ENCODE results near the gene PIGK. TPM values are rescaled to one million over a fixed set of nuclear protein-coding genes. Genes with fewer than 3 reads are reported as not detected.
"Not testable (repeated sequence)": the region's sequence is repeated elsewhere in the genome, so short reads cannot be mapped to it uniquely, and the experiment has no call there.

The PIGK gene
- polyA plus RNA-seq, 4 donors = 2.7 to 23.9 (median 9.4) TPM

DNA sequence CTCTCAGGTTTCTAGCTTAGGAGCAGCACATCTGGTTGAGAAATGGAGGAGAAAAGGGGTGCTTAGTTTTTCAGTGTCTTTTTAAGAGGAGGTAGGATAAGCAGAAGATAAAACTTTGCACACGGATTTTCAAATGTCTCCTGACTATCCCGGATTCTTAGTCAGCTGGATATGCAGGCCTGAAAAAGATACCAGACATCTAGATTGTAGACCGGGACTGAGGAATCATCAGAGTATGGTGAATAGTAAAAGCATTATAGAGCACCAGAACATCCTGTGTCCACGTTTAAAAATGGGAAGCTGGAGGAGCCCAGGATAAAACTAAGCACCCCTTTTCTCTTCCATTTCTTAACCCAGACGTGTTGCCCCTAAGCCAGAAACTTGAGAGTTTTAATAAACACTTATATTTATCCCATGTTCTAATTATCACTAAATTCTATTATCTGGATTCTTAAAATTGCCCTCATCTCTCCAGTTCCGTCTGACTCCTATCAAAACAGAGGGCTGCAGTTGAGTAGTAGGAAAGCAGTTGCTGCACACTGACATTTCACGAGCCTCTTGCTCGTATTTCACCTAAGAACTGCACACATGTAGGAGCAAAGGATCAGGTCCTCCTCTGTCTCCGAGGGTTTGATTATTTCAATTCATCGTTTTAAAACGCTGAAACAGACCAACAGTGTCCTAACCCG, 609 bp downstream of the PIGK start:
- peaks cover 0 to 4% of the 10 kb centered on the region in 2 donors for H3K9me3 ChIP-seq (ENCODE audit: control insufficient read depth in 2 of 2, insufficient read depth in 1 of 2, low read depth in 1 of 2, low read length in 1 of 2)
- H3K27me3 ChIP-seq (ENCODE audit: control insufficient read depth in 3 of 3, insufficient read depth in 3 of 3, low read length in 3 of 3) = no peaks in the 10 kb centered on the region
- H3K4me3 ChIP-seq (ENCODE audit: low read depth in 1 of 3, low read length in 3 of 3) = peak overlapping the region; percentile 82 to 98 (median 87)
- WGBS, 3 donors = 3 to 8% (median 5%) methylated on average over 12 of the region's 12 CpGs
- H3K27ac ChIP-seq (ENCODE audit: low read depth in 1 of 3, low read length in 2 of 3) = peak overlapping the region; percentile 70 to 96 (median 87)
- peaks cover 0 to 4% (median 0%) of the 10 kb centered on the region in 3 donors for H3K4me1 ChIP-seq (ENCODE audit: control insufficient read depth in 3 of 3, insufficient read depth in 2 of 3, low read depth in 1 of 3, low read length in 2 of 3)
- no peak for FAIRE-seq
- H3K36me3 ChIP-seq (ENCODE audit: control insufficient read depth in 3 of 3, insufficient read depth in 2 of 3, low read depth in 1 of 3, low read length in 3 of 3) = no peaks in the 10 kb centered on the region
- peak in 1 of 2 donors; percentile 3 for DNase-seq

DNA sequence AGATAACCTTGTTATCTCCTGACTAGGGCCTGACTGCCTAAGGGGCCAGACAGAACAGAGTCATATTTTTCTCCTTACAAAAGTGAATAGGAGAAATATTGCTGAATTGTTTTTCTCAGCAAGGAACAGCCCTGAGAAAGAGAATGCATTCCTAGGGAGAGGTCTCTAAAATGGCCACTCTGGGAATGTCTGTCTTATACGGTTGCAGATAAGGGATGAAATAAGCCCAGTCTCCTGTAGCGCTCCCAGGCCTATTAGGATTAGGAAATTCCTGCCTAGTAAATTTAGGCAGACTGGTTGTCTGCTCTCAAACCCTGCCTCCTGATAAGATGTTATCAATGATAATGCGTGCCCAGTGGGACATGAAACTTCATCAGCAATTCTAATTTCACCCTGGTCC, 15.2 kb downstream of the PIGK start:
- FAIRE-seq; H3K4me1 ChIP-seq (ENCODE audit: control insufficient read depth in 3 of 3, insufficient read depth in 2 of 3, low read depth in 1 of 3, low read length in 2 of 3); H3K4me3 ChIP-seq (ENCODE audit: low read depth in 1 of 3, low read length in 3 of 3); DNase-seq; H3K36me3 ChIP-seq (ENCODE audit: control insufficient read depth in 3 of 3, insufficient read depth in 2 of 3, low read depth in 1 of 3, low read length in 3 of 3); H3K27ac ChIP-seq (ENCODE audit: low read depth in 1 of 3, low read length in 2 of 3); H3K9me3 ChIP-seq (ENCODE audit: control insufficient read depth in 2 of 2, insufficient read depth in 1 of 2, low read depth in 1 of 2, low read length in 1 of 2); H3K27me3 ChIP-seq (ENCODE audit: control insufficient read depth in 3 of 3, insufficient read depth in 3 of 3, low read length in 3 of 3): not testable (repeated sequence)
- 99 to 100% (median 99%) methylated on average over 3 of the region's 3 CpGs for WGBS, 3 donors

GRCh38 chr1:77202751-77203150, 16.5 kb downstream of the PIGK start:
- H3K36me3 ChIP-seq (ENCODE audit: control insufficient read depth in 3 of 3, insufficient read depth in 2 of 3, low read depth in 1 of 3, low read length in 3 of 3) = peaks cover 0 to 5% (median 0%) of the 10 kb centered on the region in 3 donors
- peaks cover 0 to 8% of the 10 kb centered on the region in 2 donors for H3K9me3 ChIP-seq (ENCODE audit: control insufficient read depth in 2 of 2, insufficient read depth in 1 of 2, low read depth in 1 of 2, low read length in 1 of 2)
- no peak overlapping the region for H3K27ac ChIP-seq (ENCODE audit: low read depth in 1 of 3, low read length in 2 of 3)
- DNase-seq = no peak
- FAIRE-seq = no peak
- H3K27me3 ChIP-seq (ENCODE audit: control insufficient read depth in 3 of 3, insufficient read depth in 3 of 3, low read length in 3 of 3) = no peaks in the 10 kb centered on the region
- 81 to 86% (median 81%) methylated on average over 3 of the region's 3 CpGs for WGBS, 3 donors
- no peak overlapping the region for H3K4me3 ChIP-seq (ENCODE audit: low read depth in 1 of 3, low read length in 3 of 3)
- no peaks in the 10 kb centered on the region for H3K4me1 ChIP-seq (ENCODE audit: control insufficient read depth in 3 of 3, insufficient read depth in 2 of 3, low read depth in 1 of 3, low read length in 2 of 3)

GRCh38 chr1:77200806-77201205, 18.4 kb downstream of the PIGK start:
- WGBS, 3 donors = 87 to 95% (median 95%) methylated on average over 2 of the region's 2 CpGs
- no peak for FAIRE-seq
- no peak for DNase-seq
- Histone ChIP-seq H3K27ac (ENCODE audit: low read depth in 1 of 3, low read length in 2 of 3) (no peak overlapping the region), H3K4me3 (ENCODE audit: low read depth in 1 of 3, low read length in 3 of 3) (no peak overlapping the region), H3K4me1 (ENCODE audit: control insufficient read depth in 3 of 3, insufficient read depth in 2 of 3, low read depth in 1 of 3, low read length in 2 of 3) (no peaks in the 10 kb centered on the region), H3K27me3 (ENCODE audit: control insufficient read depth in 3 of 3, insufficient read depth in 3 of 3, low read length in 3 of 3) (no peaks in the 10 kb centered on the region), H3K36me3 (ENCODE audit: control insufficient read depth in 3 of 3, insufficient read depth in 2 of 3, low read depth in 1 of 3, low read length in 3 of 3) (peaks cover 0 to 2% (median 0%) of the 10 kb centered on the region in 3 donors), H3K9me3 (ENCODE audit: control insufficient read depth in 2 of 2, insufficient read depth in 1 of 2, low read depth in 1 of 2, low read length in 1 of 2) (peaks cover 0 to 8% of the 10 kb centered on the region in 2 donors)

GRCh38 chr1:77200293-77200692, 18.9 kb downstream of the PIGK start:
- Histone ChIP-seq H3K27me3 (ENCODE audit: control insufficient read depth in 3 of 3, insufficient read depth in 3 of 3, low read length in 3 of 3) (no peaks in the 10 kb centered on the region), H3K9me3 (ENCODE audit: control insufficient read depth in 2 of 2, insufficient read depth in 1 of 2, low read depth in 1 of 2, low read length in 1 of 2) (peaks cover 0 to 8% of the 10 kb centered on the region in 2 donors), H3K4me3 (ENCODE audit: low read depth in 1 of 3, low read length in 3 of 3) (no peak overlapping the region), H3K27ac (ENCODE audit: low read depth in 1 of 3, low read length in 2 of 3) (no peak overlapping the region), H3K4me1 (ENCODE audit: control insufficient read depth in 3 of 3, insufficient read depth in 2 of 3, low read depth in 1 of 3, low read length in 2 of 3) (no peaks in the 10 kb centered on the region), H3K36me3 (ENCODE audit: control insufficient read depth in 3 of 3, insufficient read depth in 2 of 3, low read depth in 1 of 3, low read length in 3 of 3) (peaks cover 0 to 2% (median 0%) of the 10 kb centered on the region in 3 donors)
- FAIRE-seq (no peak), DNase-seq (no peak)

GRCh38 chr1:77197351-77197750, 21.9 kb downstream of the PIGK start:
- no peak overlapping the region for H3K4me3 ChIP-seq (ENCODE audit: low read depth in 1 of 3, low read length in 3 of 3)
- no peak overlapping the region for H3K27ac ChIP-seq (ENCODE audit: low read depth in 1 of 3, low read length in 2 of 3)
- DNase-seq = no peak
- no peaks in the 10 kb centered on the region for H3K9me3 ChIP-seq (ENCODE audit: control insufficient read depth in 2 of 2, insufficient read depth in 1 of 2, low read depth in 1 of 2, low read length in 1 of 2)
- WGBS, 3 donors = 95 to 96% (median 96%) methylated on average over 3 of the region's 3 CpGs
- H3K27me3 ChIP-seq (ENCODE audit: control insufficient read depth in 3 of 3, insufficient read depth in 3 of 3, low read length in 3 of 3) = no peaks in the 10 kb centered on the region
- peaks cover 0 to 2% (median 2%) of the 10 kb centered on the region in 3 donors for H3K36me3 ChIP-seq (ENCODE audit: control insufficient read depth in 3 of 3, insufficient read depth in 2 of 3, low read depth in 1 of 3, low read length in 3 of 3)
- H3K4me1 ChIP-seq (ENCODE audit: control insufficient read depth in 3 of 3, insufficient read depth in 2 of 3, low read depth in 1 of 3, low read length in 2 of 3) = no peaks in the 10 kb centered on the region
- FAIRE-seq = no peak

DNA sequence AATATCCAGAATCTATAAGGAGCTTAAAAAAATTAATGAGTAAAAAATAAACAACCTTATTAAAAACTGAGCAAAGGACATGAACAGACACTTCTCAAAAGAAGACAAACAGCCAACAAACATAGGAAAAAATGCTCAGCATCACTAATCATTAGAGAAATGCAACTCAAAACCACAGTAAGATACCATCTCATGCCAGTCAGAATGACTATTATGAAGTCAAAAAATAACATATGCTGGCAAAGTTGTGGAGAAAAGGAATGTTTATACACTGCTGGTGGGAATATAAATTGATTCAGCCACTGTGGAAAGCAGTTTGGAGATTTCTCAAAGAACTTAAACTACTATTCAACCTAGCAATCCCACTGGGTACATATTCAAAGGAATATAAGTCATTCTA, 25.3 kb downstream of the PIGK start:
- Histone ChIP-seq H3K27ac (ENCODE audit: low read depth in 1 of 3, low read length in 2 of 3) (no peak overlapping the region), H3K4me1 (ENCODE audit: control insufficient read depth in 3 of 3, insufficient read depth in 2 of 3, low read depth in 1 of 3, low read length in 2 of 3) (no peaks in the 10 kb centered on the region), H3K36me3 (ENCODE audit: control insufficient read depth in 3 of 3, insufficient read depth in 2 of 3, low read depth in 1 of 3, low read length in 3 of 3) (peaks cover 0 to 2% (median 0%) of the 10 kb centered on the region in 3 donors), H3K27me3 (ENCODE audit: control insufficient read depth in 3 of 3, insufficient read depth in 3 of 3, low read length in 3 of 3) (no peaks in the 10 kb centered on the region), H3K4me3 (ENCODE audit: low read depth in 1 of 3, low read length in 3 of 3) (no peak overlapping the region), H3K9me3 (ENCODE audit: control insufficient read depth in 2 of 2, insufficient read depth in 1 of 2, low read depth in 1 of 2, low read length in 1 of 2) (peaks cover 0 to 2% of the 10 kb centered on the region in 2 donors)
- DNase-seq (no peak), FAIRE-seq (no peak)

DNA sequence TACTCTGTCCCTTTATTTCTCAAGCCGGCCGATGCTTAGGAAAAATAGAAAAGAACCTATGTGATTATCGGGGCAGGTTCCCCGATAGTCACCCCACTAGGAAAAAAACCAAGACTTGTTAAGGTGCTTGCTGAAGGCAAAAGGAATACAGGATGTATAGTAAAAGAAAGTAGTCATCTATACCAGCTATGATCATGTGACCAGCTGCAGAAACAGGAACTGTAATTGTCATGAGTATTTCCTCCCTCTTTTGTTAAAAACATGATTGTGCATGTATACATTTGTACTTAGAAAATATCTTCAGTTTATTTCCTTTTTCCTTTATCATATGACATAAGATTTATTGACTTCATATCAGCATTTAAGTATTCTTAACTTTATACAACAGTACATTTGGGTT, 30.5 kb downstream of the PIGK start:
- no peak for FAIRE-seq
- Histone ChIP-seq H3K4me3 (ENCODE audit: low read depth in 1 of 3, low read length in 3 of 3) (no peak overlapping the region), H3K36me3 (ENCODE audit: control insufficient read depth in 3 of 3, insufficient read depth in 2 of 3, low read depth in 1 of 3, low read length in 3 of 3) (peaks cover 0 to 2% (median 0%) of the 10 kb centered on the region in 3 donors), H3K4me1 (ENCODE audit: control insufficient read depth in 3 of 3, insufficient read depth in 2 of 3, low read depth in 1 of 3, low read length in 2 of 3) (no peaks in the 10 kb centered on the region), H3K27ac (ENCODE audit: low read depth in 1 of 3, low read length in 2 of 3) (no peak overlapping the region), H3K27me3 (ENCODE audit: control insufficient read depth in 3 of 3, insufficient read depth in 3 of 3, low read length in 3 of 3) (no peaks in the 10 kb centered on the region), H3K9me3 (ENCODE audit: control insufficient read depth in 2 of 2, insufficient read depth in 1 of 2, low read depth in 1 of 2, low read length in 1 of 2) (peaks cover 0 to 8% of the 10 kb centered on the region in 2 donors)
- 97 to 98% (median 97%) methylated on average over 4 of the region's 4 CpGs for WGBS, 3 donors
- DNase-seq = no peak

GRCh38 chr1:77186907-77187306, 32.3 kb downstream of the PIGK start:
- H3K4me1 ChIP-seq (ENCODE audit: control insufficient read depth in 3 of 3, insufficient read depth in 2 of 3, low read depth in 1 of 3, low read length in 2 of 3); FAIRE-seq: not testable (repeated sequence)
- WGBS, 3 donors = 93 to 97% (median 95%) methylated on average over 4 of the region's 4 CpGs

More at GRCh38 chr1:77186907-77187306, 32.3 kb downstream of the PIGK start:
- H3K27me3 ChIP-seq (ENCODE audit: control insufficient read depth in 3 of 3, insufficient read depth in 3 of 3, low read length in 3 of 3); H3K4me3 ChIP-seq (ENCODE audit: low read depth in 1 of 3, low read length in 3 of 3); H3K27ac ChIP-seq (ENCODE audit: low read depth in 1 of 3, low read length in 2 of 3); H3K36me3 ChIP-seq (ENCODE audit: control insufficient read depth in 3 of 3, insufficient read depth in 2 of 3, low read depth in 1 of 3, low read length in 3 of 3); DNase-seq; H3K9me3 ChIP-seq (ENCODE audit: control insufficient read depth in 2 of 2, insufficient read depth in 1 of 2, low read depth in 1 of 2, low read length in 1 of 2): not testable (repeated sequence)

All from small intestine (tissue), 7 donors.